ENCODE data around the gene TDG. TPM values are rescaled to one million over a fixed set of nuclear protein-coding genes. Genes with fewer than 3 reads are reported as not detected.

TDG gene
- total and polyA plus RNA-seq, 10 of the 15 experiments (the other 5 are each of a cell fraction or from before 2014, with no cell fraction given), result 29.7 to 68.8 (median 51.2) TPM

- H3K4me1 ChIP-seq (ENCODE audit: control insufficient read depth, insufficient read depth, low read length), result peaks cover 8% of the 10 kb centered on the region
- H3K4me2 ChIP-seq (ENCODE audit: control insufficient read depth, insufficient read depth), result peak overlapping the region; percentile 80
- SMC1A ChIA-PET (ENCODE audit: uncharacterized antibody, unreplicated experiment), result interaction anchor here (0.6 to 8.1 kb wide), 14 partner anchors 9 to 153 kb away, joined by 3 to 67 read pairs (median 4); partner anchors contain the start of genes HSP90B1 and TDG
- in situ Hi-C loops (cut with MboI) (no loop called here), intact Hi-C loops (cut with micrococcal nuclease; ENCODE audit: unreplicated experiment) (no loop called here)
- peaks cover 4 to 13% of the 10 kb centered on the region in 2 experiments; a peak in 2 of 4 replicates for H3K36me3 ChIP-seq (ENCODE audit: control insufficient read depth in 2 of 2, insufficient read depth in 2 of 2, low read length in 1 of 2)
- H3K4me3 ChIP-seq, result peak overlapping the region; percentile 80
- H4K20me1 ChIP-seq (ENCODE audit: control insufficient read depth, insufficient read depth), result no peaks in the 10 kb centered on the region
- DNase-seq (ENCODE audit: low read depth, low spot score) (no peak), ATAC-seq (peak; percentile 6; the same call in 2 of the 3 replicates), FAIRE-seq (no peak)
- POLR2A ChIA-PET, result interaction anchor here (0.5 to 3.2 kb wide), 7 partner anchors 10 to 332 kb away, joined by 3 to 48 read pairs (median 5); partner anchors contain the start of genes HSP90B1 and TDG
- CTCF ChIA-PET, result interaction anchor here (1.0 to 2.7 kb wide), 5 partner anchors 11 to 153 kb away, joined by 3 to 24 read pairs (median 3); partner anchors contain the start of gene TDG
- peak overlapping the region; percentile 88 for H3K9ac ChIP-seq (ENCODE audit: control insufficient read depth, insufficient read depth, low read length)
- no TSS peak for BruUV-seq (replicated peaks)
- RAD21 ChIA-PET (ENCODE audit: unreplicated experiment), result interaction anchor here (1.0 to 2.7 kb wide), 7 partner anchors 10 to 153 kb away, joined by 3 to 34 read pairs (median 3); partner anchors contain the start of genes HSP90B1 and TDG
- H2AFZ ChIP-seq (ENCODE audit: control insufficient read depth, low read depth, low read length), result peak overlapping the region; percentile 100
- WGBS (ENCODE audit: insufficient coverage, insufficient replicate concordance, low lambda C conversion rate, missing lambda C conversion rate), result 36% methylated on average over 7 of the region's 7 CpGs
- H3K27me3 ChIP-seq (replicated peaks in 1 of 2; ENCODE audit: control insufficient read depth in 2 of 2, insufficient read depth in 2 of 2, low read length in 1 of 2), result no peaks in the 10 kb centered on the region
- H3K79me2 ChIP-seq (ENCODE audit: control insufficient read depth, insufficient read depth, low read length), result peaks cover 20% of the 10 kb centered on the region
- H3K9me3 ChIP-seq (replicated peaks; ENCODE audit: control insufficient read depth, insufficient read depth, low read length), result no peaks in the 10 kb centered on the region
- peak overlapping the region; percentile 77; the same call in 1 of the 2 replicates for H3K27ac ChIP-seq (ENCODE audit: control insufficient read depth, insufficient read depth)
- TF ChIP-seq, protein P1, sequence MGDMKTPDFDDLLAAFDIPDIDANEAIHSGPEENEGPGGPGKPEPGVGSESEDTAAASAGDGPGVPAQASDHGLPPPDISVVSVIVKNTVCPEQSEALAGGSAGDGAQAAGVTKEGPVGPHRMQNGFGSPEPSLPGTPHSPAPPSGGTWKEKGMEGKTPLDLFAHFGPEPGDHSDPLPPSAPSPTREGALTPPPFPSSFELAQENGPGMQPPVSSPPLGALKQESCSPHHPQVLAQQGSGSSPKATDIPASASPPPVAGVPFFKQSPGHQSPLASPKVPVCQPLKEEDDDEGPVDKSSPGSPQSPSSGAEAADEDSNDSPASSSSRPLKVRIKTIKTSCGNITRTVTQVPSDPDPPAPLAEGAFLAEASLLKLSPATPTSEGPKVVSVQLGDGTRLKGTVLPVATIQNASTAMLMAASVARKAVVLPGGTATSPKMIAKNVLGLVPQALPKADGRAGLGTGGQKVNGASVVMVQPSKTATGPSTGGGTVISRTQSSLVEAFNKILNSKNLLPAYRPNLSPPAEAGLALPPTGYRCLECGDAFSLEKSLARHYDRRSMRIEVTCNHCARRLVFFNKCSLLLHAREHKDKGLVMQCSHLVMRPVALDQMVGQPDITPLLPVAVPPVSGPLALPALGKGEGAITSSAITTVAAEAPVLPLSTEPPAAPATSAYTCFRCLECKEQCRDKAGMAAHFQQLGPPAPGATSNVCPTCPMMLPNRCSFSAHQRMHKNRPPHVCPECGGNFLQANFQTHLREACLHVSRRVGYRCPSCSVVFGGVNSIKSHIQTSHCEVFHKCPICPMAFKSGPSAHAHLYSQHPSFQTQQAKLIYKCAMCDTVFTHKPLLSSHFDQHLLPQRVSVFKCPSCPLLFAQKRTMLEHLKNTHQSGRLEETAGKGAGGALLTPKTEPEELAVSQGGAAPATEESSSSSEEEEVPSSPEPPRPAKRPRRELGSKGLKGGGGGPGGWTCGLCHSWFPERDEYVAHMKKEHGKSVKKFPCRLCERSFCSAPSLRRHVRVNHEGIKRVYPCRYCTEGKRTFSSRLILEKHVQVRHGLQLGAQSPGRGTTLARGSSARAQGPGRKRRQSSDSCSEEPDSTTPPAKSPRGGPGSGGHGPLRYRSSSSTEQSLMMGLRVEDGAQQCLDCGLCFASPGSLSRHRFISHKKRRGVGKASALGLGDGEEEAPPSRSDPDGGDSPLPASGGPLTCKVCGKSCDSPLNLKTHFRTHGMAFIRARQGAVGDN (IDR thresholded peaks at IDR 0.05), result no peak
- TF ChIP-seq ZSCAN29 (IDR thresholded peaks at IDR 0.05), result no peak
- TF ChIP-seq, protein P2, sequence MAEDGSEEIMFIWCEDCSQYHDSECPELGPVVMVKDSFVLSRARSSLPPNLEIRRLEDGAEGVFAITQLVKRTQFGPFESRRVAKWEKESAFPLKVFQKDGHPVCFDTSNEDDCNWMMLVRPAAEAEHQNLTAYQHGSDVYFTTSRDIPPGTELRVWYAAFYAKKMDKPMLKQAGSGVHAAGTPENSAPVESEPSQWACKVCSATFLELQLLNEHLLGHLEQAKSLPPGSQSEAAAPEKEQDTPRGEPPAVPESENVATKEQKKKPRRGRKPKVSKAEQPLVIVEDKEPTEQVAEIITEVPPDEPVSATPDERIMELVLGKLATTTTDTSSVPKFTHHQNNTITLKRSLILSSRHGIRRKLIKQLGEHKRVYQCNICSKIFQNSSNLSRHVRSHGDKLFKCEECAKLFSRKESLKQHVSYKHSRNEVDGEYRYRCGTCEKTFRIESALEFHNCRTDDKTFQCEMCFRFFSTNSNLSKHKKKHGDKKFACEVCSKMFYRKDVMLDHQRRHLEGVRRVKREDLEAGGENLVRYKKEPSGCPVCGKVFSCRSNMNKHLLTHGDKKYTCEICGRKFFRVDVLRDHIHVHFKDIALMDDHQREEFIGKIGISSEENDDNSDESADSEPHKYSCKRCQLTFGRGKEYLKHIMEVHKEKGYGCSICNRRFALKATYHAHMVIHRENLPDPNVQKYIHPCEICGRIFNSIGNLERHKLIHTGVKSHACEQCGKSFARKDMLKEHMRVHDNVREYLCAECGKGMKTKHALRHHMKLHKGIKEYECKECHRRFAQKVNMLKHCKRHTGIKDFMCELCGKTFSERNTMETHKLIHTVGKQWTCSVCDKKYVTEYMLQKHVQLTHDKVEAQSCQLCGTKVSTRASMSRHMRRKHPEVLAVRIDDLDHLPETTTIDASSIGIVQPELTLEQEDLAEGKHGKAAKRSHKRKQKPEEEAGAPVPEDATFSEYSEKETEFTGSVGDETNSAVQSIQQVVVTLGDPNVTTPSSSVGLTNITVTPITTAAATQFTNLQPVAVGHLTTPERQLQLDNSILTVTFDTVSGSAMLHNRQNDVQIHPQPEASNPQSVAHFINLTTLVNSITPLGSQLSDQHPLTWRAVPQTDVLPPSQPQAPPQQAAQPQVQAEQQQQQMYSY (CRISPR knock-in tag; IDR thresholded peaks at IDR 0.05), result no peak
- TF ChIP-seq SKIL (IDR thresholded peaks at IDR 0.05; ENCODE audit: low read depth, poor library complexity, severe bottlenecking), result no peak
- TF ChIP-seq BACH1 (IDR thresholded peaks at IDR 0.05; ENCODE audit: borderline replicate concordance), result no peak
- no peak for TF ChIP-seq ZBTB33 (IDR thresholded peaks at IDR 0.05)
- no peak for TF ChIP-seq RELA (IDR thresholded peaks at IDR 0.05; ENCODE audit: borderline replicate concordance, partially characterized antibody)
- no peak for TF ChIP-seq SMAD5 (IDR thresholded peaks at IDR 0.05; ENCODE audit: low read depth)
- TF ChIP-seq, protein P3, sequence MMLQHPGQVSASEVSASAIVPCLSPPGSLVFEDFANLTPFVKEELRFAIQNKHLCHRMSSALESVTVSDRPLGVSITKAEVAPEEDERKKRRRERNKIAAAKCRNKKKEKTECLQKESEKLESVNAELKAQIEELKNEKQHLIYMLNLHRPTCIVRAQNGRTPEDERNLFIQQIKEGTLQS (IDR thresholded peaks at IDR 0.05; ENCODE audit: borderline replicate concordance, extremely low read depth, low read depth, low read length), result no peak
Observed at GRCh38 chr12:103955811-103956508, 9.7 kb upstream of the TDG start.

Measured in GM12878 (cell line).